Measurements from ENCODE around the gene KIF6.

- TF ChIP-seq EZH2 (IDR thresholded peaks at IDR 0.05; ENCODE audit: borderline replicate concordance, low read length), result no peak
- no peak for TF ChIP-seq CTCF (IDR thresholded peaks at IDR 0.05; ENCODE audit: low read length)
Observed at GRCh38 chr6:39602601-39603519, 122.3 kb downstream of the KIF6 start.

Measured in OCI-LY1 (cell line).